AG09309 (cell line): ENCODE results near the gene PRELID2.

Experiments
- DNase-seq: peaks from one replicate; pipeline ENCODE4 v3.0.0-alpha.2; 2010; ENCODE audit warnings: low read depth
- H3K4me3 ChIP-seq: 2 replicates; pipeline ENCODE4 v1.5.1; 2011; ENCODE audit warnings: mild to moderate bottlenecking, low read depth, low read length, moderate library complexity; ENCODE audit not compliant: control insufficient read depth
- CTCF ChIP-seq: IDR thresholded peaks from 2 replicates; pipeline ENCODE4 v1.5.1; 2011; ENCODE audit warnings: mild to moderate bottlenecking, low read depth, low read length, inconsistent platforms; ENCODE audit not compliant: insufficient read depth, control insufficient read depth; ENCODE audit errors: missing control alignments

PRELID2 gene

DNA sequence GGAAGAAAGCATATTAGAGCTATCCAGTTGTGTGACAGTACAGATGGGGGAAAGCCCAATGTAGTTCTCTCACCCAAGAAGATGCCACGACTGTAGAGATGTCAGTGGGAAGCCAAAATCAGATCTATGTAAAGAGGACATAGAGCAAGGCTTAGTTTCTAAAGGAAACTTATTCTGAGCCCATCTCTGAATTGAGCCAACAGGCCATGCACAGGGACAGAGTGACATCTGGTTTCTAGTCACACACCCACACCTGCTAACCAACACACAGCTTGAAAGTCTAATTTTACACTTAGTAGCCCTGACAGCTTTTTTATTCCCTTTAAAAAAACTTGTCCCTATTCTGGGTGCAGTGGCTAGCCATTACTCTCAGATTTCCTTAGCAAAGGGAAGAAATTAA, 22.3 kb downstream of the PRELID2 start:
- DNase-seq = no peak
- no peak for TF ChIP-seq CTCF
- no peak overlapping the region for H3K4me3 ChIP-seq

DNA sequence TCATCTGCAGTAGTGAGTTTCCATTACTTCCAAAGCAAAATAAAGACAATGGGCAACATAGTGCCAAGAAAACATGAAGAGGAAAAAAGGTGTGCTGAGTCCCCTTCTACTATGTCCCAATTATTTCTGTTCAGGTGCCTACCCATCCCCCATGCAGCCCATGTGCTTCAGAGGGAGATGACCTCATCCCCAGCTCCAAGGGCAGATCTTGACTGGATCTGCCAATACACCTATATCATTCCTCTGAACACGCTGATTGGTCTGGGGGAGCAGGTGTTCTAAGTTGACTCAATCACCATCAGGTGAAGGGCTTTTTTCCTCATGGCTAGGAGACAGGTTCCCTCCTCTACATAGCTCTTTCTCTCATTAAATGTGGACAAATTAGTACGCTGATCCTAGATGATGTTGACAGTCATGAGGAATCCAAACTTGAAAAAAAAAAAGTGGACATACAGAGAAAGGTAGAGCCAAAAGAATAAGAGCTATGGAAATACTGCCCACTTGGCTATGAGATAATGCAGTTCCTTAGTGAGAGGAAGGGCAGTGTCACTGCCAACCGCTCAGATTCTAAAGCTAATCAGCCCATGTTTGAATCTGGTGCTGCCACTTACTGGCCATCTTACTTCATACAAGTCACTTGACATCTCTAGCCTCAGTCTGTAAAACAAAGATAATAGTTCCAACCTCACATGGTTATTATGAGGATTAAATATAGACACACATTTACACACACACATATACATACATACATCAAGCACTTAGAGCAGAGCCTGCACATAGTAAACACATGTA, 23.1 kb downstream of the PRELID2 start:
- TF ChIP-seq CTCF = peak; percentile 35
- no peak overlapping the region for H3K4me3 ChIP-seq
- no peak for DNase-seq

- no peak for TF ChIP-seq CTCF
- DNase-seq = no peak
- no peak overlapping the region for H3K4me3 ChIP-seq
Observed at GRCh38 chr5:145806923-145807322, 28.2 kb downstream of the PRELID2 start.

- DNase-seq = no peak
- H3K4me3 ChIP-seq = no peak overlapping the region
- no peak for TF ChIP-seq CTCF
Observed at GRCh38 chr5:145805819-145806218, 29.3 kb downstream of the PRELID2 start.

- no peak for TF ChIP-seq CTCF
- H3K4me3 ChIP-seq = no peak overlapping the region
- no peak for DNase-seq
Observed at GRCh38 chr5:145804701-145805100, 30.4 kb downstream of the PRELID2 start.

DNA sequence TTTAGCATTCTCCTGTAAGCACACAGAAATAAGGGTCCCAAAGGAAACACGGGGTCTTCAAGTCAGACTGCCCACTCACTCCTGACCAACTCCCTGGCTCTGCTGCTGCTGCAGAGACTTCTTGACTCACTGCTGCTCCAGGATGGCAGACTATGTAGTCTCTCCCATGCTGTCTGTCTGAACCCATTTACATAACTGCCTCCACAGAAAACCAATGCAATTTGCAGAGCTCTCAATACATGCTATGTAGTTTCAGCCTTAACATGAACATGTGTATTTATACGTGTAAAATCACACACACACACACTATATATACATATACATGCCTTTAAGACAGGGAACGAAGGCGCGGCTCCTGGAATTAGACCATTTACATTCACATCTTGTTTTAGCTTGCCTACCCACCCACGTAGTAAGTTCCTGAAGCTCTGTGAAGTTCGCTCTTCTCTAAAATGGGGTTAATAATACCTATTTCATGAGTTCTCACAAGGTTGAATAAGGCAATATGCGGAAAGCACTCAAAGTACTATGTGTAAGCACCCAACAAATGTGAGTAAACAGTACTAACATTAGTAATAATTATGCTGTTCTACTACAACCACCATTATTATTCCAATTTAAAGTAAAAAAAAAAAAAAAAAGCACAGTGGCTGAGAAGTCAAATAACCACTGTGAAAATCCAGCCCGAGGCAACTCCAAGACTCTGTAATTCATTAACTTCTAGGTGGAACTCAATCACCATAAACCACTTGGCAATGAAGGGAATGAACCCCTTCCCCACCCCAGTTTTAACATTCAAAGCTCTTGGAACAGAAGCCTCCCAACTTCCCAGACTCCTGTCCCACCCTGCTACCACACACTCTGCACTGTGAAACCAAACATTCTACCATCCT, 31.8 kb downstream of the PRELID2 start:
- no peak overlapping the region for H3K4me3 ChIP-seq
- no peak for DNase-seq
- TF ChIP-seq CTCF = no peak
